Measurements from ENCODE around the gene SMIM38.

Gene SMIM38

DNA sequence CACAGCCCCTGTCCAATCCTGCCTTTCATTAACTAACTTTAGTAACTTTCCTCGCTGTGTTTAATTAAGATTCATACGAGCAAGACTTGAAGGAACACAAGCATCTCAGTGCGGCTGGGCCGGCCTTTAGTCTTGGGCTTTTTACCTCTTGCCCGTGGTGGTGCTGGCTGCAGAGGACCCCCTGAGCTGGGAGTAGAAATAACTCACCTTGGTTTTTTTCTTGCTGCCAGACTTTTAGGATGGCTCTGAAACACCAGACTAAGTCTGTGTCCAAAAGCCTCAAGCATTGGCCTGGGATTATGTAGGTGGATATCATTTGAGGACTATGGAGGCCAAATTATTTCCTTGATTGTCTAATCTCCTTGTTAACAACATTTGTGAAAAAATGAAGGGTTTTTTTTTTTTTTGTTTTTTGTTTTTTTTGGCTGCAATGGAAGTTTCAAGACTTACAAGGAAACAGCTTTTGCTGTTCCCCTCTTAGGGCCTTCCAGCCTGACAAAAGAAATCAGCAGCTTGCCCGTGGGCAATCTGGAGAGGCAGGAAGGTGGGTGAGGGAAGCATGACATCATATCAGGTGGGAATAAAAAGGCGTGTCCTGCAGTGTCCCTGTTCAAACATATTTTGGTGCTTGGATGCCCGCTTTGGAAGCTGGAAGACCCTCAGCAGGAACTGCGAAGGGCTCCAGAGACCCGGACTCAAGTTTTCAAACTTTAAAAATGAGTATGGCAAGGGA is 44.0 kb downstream of the SMIM38 start:
- Histone ChIP-seq H3K9ac (ENCODE audit: low read depth, low read length) (no peak overlapping the region), H2AFZ (ENCODE audit: low read depth, low read length) (no peak overlapping the region), H3K79me2 (ENCODE audit: insufficient read depth, low read length) (no peaks in the 10 kb centered on the region), H3K27ac (ENCODE audit: low read length) (no peak overlapping the region), H3K27me3 (ENCODE audit: insufficient read depth, low read length, poor library complexity) (no peaks in the 10 kb centered on the region), H3K4me1 (ENCODE audit: insufficient read depth, low read length) (no peaks in the 10 kb centered on the region), H4K20me1 (ENCODE audit: insufficient read depth, low read length) (peaks cover 2% of the 10 kb centered on the region; the same call in 1 of the 2 replicates), H3K9me3 (ENCODE audit: insufficient read depth, low read length, severe bottlenecking) (peaks cover 3% of the 10 kb centered on the region), H3K4me2 (ENCODE audit: insufficient read depth, low read length) (no peak overlapping the region), H3K4me3 (ENCODE audit: low read depth in 1 of 2, low read length in 2 of 2) (no peak overlapping the region), H3K36me3 (ENCODE audit: insufficient read depth, low read length) (no peaks in the 10 kb centered on the region)
- TF ChIP-seq, protein P1, sequence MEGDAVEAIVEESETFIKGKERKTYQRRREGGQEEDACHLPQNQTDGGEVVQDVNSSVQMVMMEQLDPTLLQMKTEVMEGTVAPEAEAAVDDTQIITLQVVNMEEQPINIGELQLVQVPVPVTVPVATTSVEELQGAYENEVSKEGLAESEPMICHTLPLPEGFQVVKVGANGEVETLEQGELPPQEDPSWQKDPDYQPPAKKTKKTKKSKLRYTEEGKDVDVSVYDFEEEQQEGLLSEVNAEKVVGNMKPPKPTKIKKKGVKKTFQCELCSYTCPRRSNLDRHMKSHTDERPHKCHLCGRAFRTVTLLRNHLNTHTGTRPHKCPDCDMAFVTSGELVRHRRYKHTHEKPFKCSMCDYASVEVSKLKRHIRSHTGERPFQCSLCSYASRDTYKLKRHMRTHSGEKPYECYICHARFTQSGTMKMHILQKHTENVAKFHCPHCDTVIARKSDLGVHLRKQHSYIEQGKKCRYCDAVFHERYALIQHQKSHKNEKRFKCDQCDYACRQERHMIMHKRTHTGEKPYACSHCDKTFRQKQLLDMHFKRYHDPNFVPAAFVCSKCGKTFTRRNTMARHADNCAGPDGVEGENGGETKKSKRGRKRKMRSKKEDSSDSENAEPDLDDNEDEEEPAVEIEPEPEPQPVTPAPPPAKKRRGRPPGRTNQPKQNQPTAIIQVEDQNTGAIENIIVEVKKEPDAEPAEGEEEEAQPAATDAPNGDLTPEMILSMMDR (IDR thresholded peaks at IDR 0.05; ENCODE audit: borderline replicate concordance, extremely low read depth, low read length, poor library complexity, severe bottlenecking) = no peak
- no peak for TF ChIP-seq EZH2 (IDR thresholded peaks at IDR 0.05; ENCODE audit: borderline replicate concordance, low read depth, low read length, severe bottlenecking)
- ATAC-seq (ENCODE audit: insufficient read depth, low read depth) (no peak), DNase-seq (no peak)

DNA sequence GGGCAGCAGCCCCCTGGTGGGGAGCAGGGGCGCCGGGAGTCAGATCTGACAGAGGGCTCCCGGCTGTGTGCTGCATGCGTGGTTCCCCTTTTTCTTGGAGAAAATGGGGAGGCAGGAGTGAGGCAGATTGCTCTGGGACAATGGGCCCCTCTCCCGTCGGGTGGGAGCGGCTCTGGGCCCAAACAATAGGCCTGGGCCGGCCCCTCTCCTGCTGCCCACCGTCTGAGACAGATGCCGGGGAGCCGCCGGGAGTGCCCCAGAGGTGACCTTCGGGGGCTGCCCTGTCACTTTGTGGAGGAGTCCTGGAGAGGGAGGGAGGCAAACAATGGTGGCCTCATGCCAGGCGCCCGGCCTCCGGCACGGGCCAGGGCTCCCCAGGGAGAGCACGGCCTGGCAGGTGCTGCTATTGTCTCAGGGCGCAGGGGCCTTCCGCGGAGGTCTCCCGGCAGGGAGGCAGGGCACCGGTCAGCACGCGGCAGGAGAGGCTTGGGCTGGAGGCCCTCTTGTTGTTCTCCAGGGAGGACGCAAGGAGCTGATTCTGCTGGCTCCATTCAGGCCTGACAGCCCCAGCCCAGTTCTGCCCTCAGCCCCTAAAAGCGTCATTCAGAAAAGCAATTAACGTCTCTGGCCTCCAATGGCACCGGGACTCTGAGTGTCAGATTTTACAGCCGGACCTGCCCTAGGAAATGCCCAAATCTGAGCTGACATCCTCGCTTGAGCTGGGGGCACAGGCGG is 44.8 kb downstream of the SMIM38 start:
- Histone ChIP-seq H3K27me3 (ENCODE audit: insufficient read depth, low read length, poor library complexity) (no peaks in the 10 kb centered on the region), H3K36me3 (ENCODE audit: insufficient read depth, low read length) (no peaks in the 10 kb centered on the region), H3K4me2 (ENCODE audit: insufficient read depth, low read length) (no peak overlapping the region), H3K9ac (ENCODE audit: low read depth, low read length) (no peak overlapping the region), H3K4me1 (ENCODE audit: insufficient read depth, low read length) (no peaks in the 10 kb centered on the region), H2AFZ (ENCODE audit: low read depth, low read length) (no peak overlapping the region), H3K9me3 (ENCODE audit: insufficient read depth, low read length, severe bottlenecking) (no peaks in the 10 kb centered on the region), H3K27ac (ENCODE audit: low read length) (no peak overlapping the region), H3K79me2 (ENCODE audit: insufficient read depth, low read length) (no peaks in the 10 kb centered on the region), H4K20me1 (ENCODE audit: insufficient read depth, low read length) (peaks cover 2% of the 10 kb centered on the region; the same call in 1 of the 2 replicates), H3K4me3 (ENCODE audit: low read depth in 1 of 2, low read length in 2 of 2) (no peak overlapping the region)
- TF ChIP-seq, protein P1 (IDR thresholded peaks at IDR 0.05; ENCODE audit: borderline replicate concordance, extremely low read depth, low read length, poor library complexity, severe bottlenecking) = no peak
- no peak for TF ChIP-seq EZH2 (IDR thresholded peaks at IDR 0.05; ENCODE audit: borderline replicate concordance, low read depth, low read length, severe bottlenecking)
- DNase-seq (no peak), ATAC-seq (ENCODE audit: insufficient read depth, low read depth) (no peak)

DNA sequence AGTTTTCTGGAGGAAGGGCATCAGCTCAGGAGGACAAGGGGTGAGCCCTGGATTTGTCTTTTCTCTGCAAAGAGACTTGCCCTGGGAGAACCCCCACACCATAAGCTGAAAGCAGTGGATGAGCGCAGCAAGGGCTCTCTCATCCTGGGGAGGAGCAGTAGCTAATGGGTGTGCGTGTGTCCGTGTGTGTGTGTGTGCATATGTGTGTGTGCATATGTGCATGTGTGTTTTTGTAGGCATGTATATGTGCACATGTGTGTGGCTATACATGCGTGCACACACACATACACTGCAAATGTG is 45.3 kb downstream of the SMIM38 start:
- ATAC-seq (ENCODE audit: insufficient read depth, low read depth) = no peak
- Histone ChIP-seq H3K36me3 (ENCODE audit: insufficient read depth, low read length) (no peaks in the 10 kb centered on the region), H3K4me2 (ENCODE audit: insufficient read depth, low read length) (no peak overlapping the region), H2AFZ (ENCODE audit: low read depth, low read length) (no peak overlapping the region), H4K20me1 (ENCODE audit: insufficient read depth, low read length) (peaks cover 2% of the 10 kb centered on the region; the same call in 1 of the 2 replicates), H3K4me3 (ENCODE audit: low read depth in 1 of 2, low read length in 2 of 2) (no peak overlapping the region), H3K79me2 (ENCODE audit: insufficient read depth, low read length) (no peaks in the 10 kb centered on the region), H3K9ac (ENCODE audit: low read depth, low read length) (no peak overlapping the region), H3K4me1 (ENCODE audit: insufficient read depth, low read length) (no peaks in the 10 kb centered on the region), H3K27ac (ENCODE audit: low read length) (no peak overlapping the region), H3K27me3 (ENCODE audit: insufficient read depth, low read length, poor library complexity) (no peaks in the 10 kb centered on the region), H3K9me3 (ENCODE audit: insufficient read depth, low read length, severe bottlenecking) (no peaks in the 10 kb centered on the region)
- TF ChIP-seq, protein P1 (IDR thresholded peaks at IDR 0.05; ENCODE audit: borderline replicate concordance, extremely low read depth, low read length, poor library complexity, severe bottlenecking) = no peak
- no peak for TF ChIP-seq EZH2 (IDR thresholded peaks at IDR 0.05; ENCODE audit: borderline replicate concordance, low read depth, low read length, severe bottlenecking)
- no peak for DNase-seq

Data from DND-41 (cell line).